ENCODE data around the gene VEZF1. TPM values are rescaled to one million over a fixed set of nuclear protein-coding genes. Genes with fewer than 3 reads are reported as not detected.

VEZF1 gene
- total and polyA plus RNA-seq, 2 donors (not counting 1 experiment from before 2014, with no cell fraction given) = 14.7 to 75.9 TPM

- DNase-seq (no peak), ATAC-seq (ENCODE audit: low read depth) (no peak)
- Histone ChIP-seq H3K27ac (ENCODE audit: low read length in 2 of 2) (no peak overlapping the region), H3K9me3 (ENCODE audit: control extremely low read depth in 1 of 3, control insufficient read depth in 2 of 3, insufficient read depth in 1 of 3, low read length in 2 of 3) (peaks cover 0 to 4% (median 0%) of the 10 kb centered on the region in 3 donors), H3K36me3 (replicated peaks in 1 of 2; ENCODE audit: control extremely low read depth in 1 of 2, control insufficient read depth in 1 of 2, extremely low read depth in 1 of 2, insufficient read depth in 2 of 2, low read length in 1 of 2) (no peaks in the 10 kb centered on the region), H3K4me1 (ENCODE audit: control insufficient read depth in 2 of 2, insufficient read depth in 2 of 2, low read length in 2 of 2) (peaks cover 30 to 51% of the 10 kb centered on the region in 2 donors), H2AFZ (ENCODE audit: insufficient read depth, low read depth, low read length, poor library complexity, severe bottlenecking) (no peak overlapping the region), H3K79me2 (ENCODE audit: control insufficient read depth, insufficient read depth, low read length) (no peaks in the 10 kb centered on the region), H3K4me2 (replicated peaks; ENCODE audit: low read depth, low read length, poor library complexity, severe bottlenecking) (no peak overlapping the region), H3K4me3 (ENCODE audit: control extremely low read depth in 1 of 5, extremely low read depth in 1 of 5, insufficient read depth in 1 of 5, low read depth in 2 of 5, low read length in 4 of 5) (no peak overlapping the region), H4K20me1 (ENCODE audit: control insufficient read depth, insufficient read depth, low read length, poor library complexity, severe bottlenecking) (no peaks in the 10 kb centered on the region), H3K27me3 (replicated peaks in 1 of 4; ENCODE audit: control extremely low read depth in 1 of 4, control insufficient read depth in 3 of 4, insufficient read depth in 4 of 4, low read length in 3 of 4) (peaks cover 0 to 49% (median 23%) of the 10 kb centered on the region in 4 experiments), H3K9ac (ENCODE audit: low read length) (no peak overlapping the region)
- Mint-ChIP-seq H3K27ac (no peak overlapping the region), H3K4me1 (peaks cover 45% of the 10 kb centered on the region), H3K4me3 (peak overlapping the region; percentile 1), H3K27me3 (peaks cover 60% of the 10 kb centered on the region), H3K9me3 (ENCODE audit: insufficient read depth) (no peaks in the 10 kb centered on the region)
- WGBS (ENCODE audit: insufficient coverage) = 92% methylated on average over 5 of the region's 5 CpGs
- POLR2A ChIA-PET = interaction anchor here (1.3 kb wide), 1 partner anchor 9 kb away, joined by 3 read pairs; no protein-coding TSS in a partner anchor
- TF ChIP-seq EZH2 (IDR thresholded peaks at IDR 0.05; ENCODE audit: borderline replicate concordance, insufficient read depth, low read depth, low read length, poor library complexity, severe bottlenecking) = no peak
- TF ChIP-seq CTCF (IDR thresholded peaks at IDR 0.05) = no peak
- intact Hi-C loops (cut with micrococcal nuclease) = loop anchor here (5.0 kb wide), 1 partner anchor 81 kb away; no protein-coding TSS in a partner anchor
- CTCF ChIA-PET = interaction anchor here (0.7 to 6.1 kb wide), 5 partner anchors 27 to 89 kb away, joined by 3 to 31 read pairs (median 5); no protein-coding TSS in a partner anchor
Measured at GRCh38 chr17:57948169-57948554, 39.9 kb downstream of the VEZF1 start.

GRCh38 chr17:57947369-57947768 is 40.7 kb downstream of the VEZF1 start:
- ATAC-seq (ENCODE audit: low read depth) (no peak), DNase-seq (no peak)
- POLR2A ChIA-PET = interaction anchor here (0.8 kb wide), 1 partner anchor 9 kb away, joined by 3 read pairs; no protein-coding TSS in a partner anchor
- Mint-ChIP-seq H3K4me1 (peaks cover 49% of the 10 kb centered on the region), H3K27ac (no peak overlapping the region), H3K4me3 (peak overlapping the region; percentile 96), H3K9me3 (ENCODE audit: insufficient read depth) (no peaks in the 10 kb centered on the region), H3K27me3 (peaks cover 54% of the 10 kb centered on the region)
- Histone ChIP-seq H3K4me1 (ENCODE audit: control insufficient read depth in 2 of 2, insufficient read depth in 2 of 2, low read length in 2 of 2) (peaks cover 30 to 55% of the 10 kb centered on the region in 2 donors), H3K27ac (ENCODE audit: low read length in 2 of 2) (no peak overlapping the region), H3K4me2 (replicated peaks; ENCODE audit: low read depth, low read length, poor library complexity, severe bottlenecking) (peak overlapping the region; percentile 81), H3K4me3 (ENCODE audit: control extremely low read depth in 1 of 5, extremely low read depth in 1 of 5, insufficient read depth in 1 of 5, low read depth in 2 of 5, low read length in 4 of 5) (peak overlapping the region; percentile 28 to 57 (median 50)), H2AFZ (ENCODE audit: insufficient read depth, low read depth, low read length, poor library complexity, severe bottlenecking) (no peak overlapping the region), H3K79me2 (ENCODE audit: control insufficient read depth, insufficient read depth, low read length) (no peaks in the 10 kb centered on the region), H3K9ac (ENCODE audit: low read length) (peak overlapping the region; percentile 51), H4K20me1 (ENCODE audit: control insufficient read depth, insufficient read depth, low read length, poor library complexity, severe bottlenecking) (no peaks in the 10 kb centered on the region), H3K9me3 (ENCODE audit: control extremely low read depth in 1 of 3, control insufficient read depth in 2 of 3, insufficient read depth in 1 of 3, low read length in 2 of 3) (no peaks in the 10 kb centered on the region), H3K27me3 (replicated peaks in 1 of 4; ENCODE audit: control extremely low read depth in 1 of 4, control insufficient read depth in 3 of 4, insufficient read depth in 4 of 4, low read length in 3 of 4) (peaks cover 0 to 45% (median 18%) of the 10 kb centered on the region in 4 experiments), H3K36me3 (replicated peaks in 1 of 2; ENCODE audit: control extremely low read depth in 1 of 2, control insufficient read depth in 1 of 2, extremely low read depth in 1 of 2, insufficient read depth in 2 of 2, low read length in 1 of 2) (no peaks in the 10 kb centered on the region)
- TF ChIP-seq CTCF (IDR thresholded peaks at IDR 0.05) = no peak
- no peak for TF ChIP-seq EZH2 (IDR thresholded peaks at IDR 0.05; ENCODE audit: borderline replicate concordance, insufficient read depth, low read depth, low read length, poor library complexity, severe bottlenecking)
- CTCF ChIA-PET = interaction anchor here (0.7 to 2.1 kb wide), 11 partner anchors 8 to 97 kb away, joined by 3 to 15 read pairs (median 4); partner anchors contain the start of gene CUEDC1
- intact Hi-C loops (cut with micrococcal nuclease) = loop anchor here (5.0 kb wide), 1 partner anchor 80 kb away; no protein-coding TSS in a partner anchor
- WGBS (ENCODE audit: insufficient coverage) = 80% methylated on average over 6 of the region's 9 CpGs

Data from B cell (primary cell).